HG02870 (cell line): ENCODE results near the gene CNN2.

Source experiments
- ATAC-seq: cut with Tn5 transposase; IDR thresholded peaks from one replicate; pipeline ENCODE4 v1.9.1; 2021; ENCODE audit warnings: mild to moderate bottlenecking, moderate library complexity; ENCODE audit not compliant: unreplicated experiment

Gene CNN2

GRCh38 chr19:1025960-1026782 is at the start of gene CNN2:
TSS of gene CNN2 (plus strand) at chr19:1026608. CDS start at chr19:1026662, 54 bp downstream.
- ATAC-seq = no peak

- no peak for ATAC-seq
Observed at GRCh38 chr19:977058-977464, 49.3 kb upstream of the CNN2 start.

- no peak for ATAC-seq
Observed at GRCh38 chr19:979318-979741, 47.1 kb upstream of the CNN2 start.

- ATAC-seq = no peak
Observed at GRCh38 chr19:980133-980998, 46.0 kb upstream of the CNN2 start.

- no peak for ATAC-seq
Observed at GRCh38 chr19:982567-983170, 43.7 kb upstream of the CNN2 start.

- peak; percentile 68 for ATAC-seq
Observed at GRCh38 chr19:984165-984967, 42.0 kb upstream of the CNN2 start, which contains the start of gene WDR18. TSS of gene WDR18 (plus strand) at chr19:984345. CDS start at chr19:984354, 9 bp downstream.

- ATAC-seq = no peak
Observed at GRCh38 chr19:986083-986482, 40.3 kb upstream of the CNN2 start.

- no peak for ATAC-seq
Observed at GRCh38 chr19:988081-988480, 38.3 kb upstream of the CNN2 start.

GRCh38 chr19:988510-988909 is 37.9 kb upstream of the CNN2 start:
- no peak for ATAC-seq

- ATAC-seq = no peak
Observed at GRCh38 chr19:989381-990081, 36.9 kb upstream of the CNN2 start.

GRCh38 chr19:990119-990571 is 36.3 kb upstream of the CNN2 start:
- ATAC-seq = no peak

GRCh38 chr19:990746-991145 is 35.7 kb upstream of the CNN2 start:
- ATAC-seq = no peak

- ATAC-seq = no peak
Observed at GRCh38 chr19:991174-991931, 35.1 kb upstream of the CNN2 start.

- no peak for ATAC-seq
Observed at GRCh38 chr19:991932-992669, 34.3 kb upstream of the CNN2 start.

- ATAC-seq = no peak
Observed at GRCh38 chr19:992670-993055, 33.7 kb upstream of the CNN2 start.

- no peak for ATAC-seq
Observed at GRCh38 chr19:993361-993830, 33.0 kb upstream of the CNN2 start.

- ATAC-seq = no peak
Observed at GRCh38 chr19:993831-994393, 32.5 kb upstream of the CNN2 start.

- no peak for ATAC-seq
Observed at GRCh38 chr19:994516-994915, 31.9 kb upstream of the CNN2 start.
